Measurements from ENCODE around the gene PARD3.

DNA sequence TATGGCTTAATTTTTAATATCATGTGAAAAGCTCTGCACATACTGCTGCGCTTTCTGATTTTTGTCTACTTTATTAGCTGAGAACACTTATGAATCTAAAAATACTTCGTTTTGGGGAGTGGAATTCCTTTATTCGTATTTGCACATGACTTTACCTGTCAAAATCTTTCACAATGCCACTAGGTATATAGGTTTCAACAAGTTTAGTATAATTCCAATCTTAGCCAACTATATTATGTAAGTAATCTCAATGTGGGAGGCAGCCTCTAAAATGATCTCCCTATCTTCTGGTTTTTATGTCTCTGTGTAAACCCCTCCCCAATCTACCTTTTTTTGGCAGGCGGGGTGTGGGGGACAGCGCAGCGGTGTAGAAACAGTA is 55.3 kb downstream of the PARD3 start:
- TF ChIP-seq POLR2AphosphoS5 (IDR thresholded peaks at IDR 0.05; ENCODE audit: low read depth, low read length) = no peak
- TF ChIP-seq TAF1 (IDR thresholded peaks at IDR 0.05; ENCODE audit: borderline replicate concordance, insufficient read depth, low read length) = no peak
- TF ChIP-seq, protein P1, sequence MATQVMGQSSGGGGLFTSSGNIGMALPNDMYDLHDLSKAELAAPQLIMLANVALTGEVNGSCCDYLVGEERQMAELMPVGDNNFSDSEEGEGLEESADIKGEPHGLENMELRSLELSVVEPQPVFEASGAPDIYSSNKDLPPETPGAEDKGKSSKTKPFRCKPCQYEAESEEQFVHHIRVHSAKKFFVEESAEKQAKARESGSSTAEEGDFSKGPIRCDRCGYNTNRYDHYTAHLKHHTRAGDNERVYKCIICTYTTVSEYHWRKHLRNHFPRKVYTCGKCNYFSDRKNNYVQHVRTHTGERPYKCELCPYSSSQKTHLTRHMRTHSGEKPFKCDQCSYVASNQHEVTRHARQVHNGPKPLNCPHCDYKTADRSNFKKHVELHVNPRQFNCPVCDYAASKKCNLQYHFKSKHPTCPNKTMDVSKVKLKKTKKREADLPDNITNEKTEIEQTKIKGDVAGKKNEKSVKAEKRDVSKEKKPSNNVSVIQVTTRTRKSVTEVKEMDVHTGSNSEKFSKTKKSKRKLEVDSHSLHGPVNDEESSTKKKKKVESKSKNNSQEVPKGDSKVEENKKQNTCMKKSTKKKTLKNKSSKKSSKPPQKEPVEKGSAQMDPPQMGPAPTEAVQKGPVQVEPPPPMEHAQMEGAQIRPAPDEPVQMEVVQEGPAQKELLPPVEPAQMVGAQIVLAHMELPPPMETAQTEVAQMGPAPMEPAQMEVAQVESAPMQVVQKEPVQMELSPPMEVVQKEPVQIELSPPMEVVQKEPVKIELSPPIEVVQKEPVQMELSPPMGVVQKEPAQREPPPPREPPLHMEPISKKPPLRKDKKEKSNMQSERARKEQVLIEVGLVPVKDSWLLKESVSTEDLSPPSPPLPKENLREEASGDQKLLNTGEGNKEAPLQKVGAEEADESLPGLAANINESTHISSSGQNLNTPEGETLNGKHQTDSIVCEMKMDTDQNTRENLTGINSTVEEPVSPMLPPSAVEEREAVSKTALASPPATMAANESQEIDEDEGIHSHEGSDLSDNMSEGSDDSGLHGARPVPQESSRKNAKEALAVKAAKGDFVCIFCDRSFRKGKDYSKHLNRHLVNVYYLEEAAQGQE (IDR thresholded peaks at IDR 0.05; ENCODE audit: insufficient read depth in 1 of 2, low read depth in 2 of 2, low read length in 2 of 2) = no peak
